ENCODE data around the gene PIAS3.

The PIAS3 gene

DNA sequence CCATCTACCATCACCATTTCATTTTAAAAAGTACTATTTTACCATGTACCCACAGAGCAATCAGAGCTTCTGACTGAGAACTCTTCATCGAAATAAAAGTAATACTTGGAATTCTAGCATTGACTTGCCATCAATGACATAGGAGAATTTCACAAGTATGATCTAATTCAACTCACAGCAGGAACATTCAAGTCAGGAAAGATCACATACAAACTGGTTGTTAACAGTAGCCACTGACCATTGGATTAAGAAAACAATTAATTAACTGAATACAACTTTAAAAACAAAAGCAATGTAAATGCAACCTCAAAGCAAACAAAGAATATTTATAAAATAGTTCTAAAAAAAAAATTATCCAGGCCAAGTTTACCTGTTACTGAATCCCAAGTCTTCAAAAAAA is 53.8 kb downstream of the PIAS3 start:
- no peak overlapping the region for H3K4me3 ChIP-seq (ENCODE audit: low read length)
- DNase-seq (ENCODE audit: low read depth) = no peak
- TF ChIP-seq CTCF (conservative IDR thresholded peaks at IDR 0.05; ENCODE audit: low read depth, low read length) = no peak

- TF ChIP-seq CTCF (conservative IDR thresholded peaks at IDR 0.05; ENCODE audit: low read depth, low read length) = no peak
- no peak overlapping the region for H3K4me3 ChIP-seq (ENCODE audit: low read length)
- DNase-seq (ENCODE audit: low read depth) = peak; percentile 8
Measured at GRCh38 chr1:145804235-145805045, 54.4 kb downstream of the PIAS3 start.

- no peak for TF ChIP-seq CTCF (conservative IDR thresholded peaks at IDR 0.05; ENCODE audit: low read depth, low read length)
- DNase-seq (ENCODE audit: low read depth) = no peak
- no peak overlapping the region for H3K4me3 ChIP-seq (ENCODE audit: low read length)
Measured at GRCh38 chr1:145799806-145800205, 59.1 kb downstream of the PIAS3 start.
